Measurements from ENCODE around the gene KLF7. TPM values are rescaled to one million over a fixed set of nuclear protein-coding genes. Genes with fewer than 3 reads are reported as not detected.

KLF7 gene
- polyA plus RNA-seq, 1 donor from 2014 or later: 31.5 TPM

DNA sequence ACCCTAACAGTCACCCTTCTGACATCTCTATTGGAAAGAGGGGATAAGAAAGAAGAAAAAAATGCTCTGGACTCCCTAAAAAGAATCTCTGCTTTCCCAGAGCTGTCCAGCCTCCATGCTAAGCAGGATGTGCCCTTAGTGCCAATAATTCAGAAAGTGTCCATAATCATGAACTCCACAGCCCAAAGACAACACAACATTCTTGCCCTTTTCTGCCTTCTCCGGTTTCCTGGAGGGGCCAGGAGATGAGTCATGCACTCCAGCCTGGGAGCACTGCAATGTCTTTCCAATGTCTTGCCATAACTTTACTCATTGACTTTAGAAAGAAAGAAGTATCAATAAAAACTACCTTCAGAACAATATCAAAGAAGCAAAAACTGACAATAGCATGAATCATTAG is 44.0 kb downstream of the KLF7 start:
- peak overlapping the region; percentile 2 for H3K4me3 ChIP-seq (ENCODE audit: low read length)
- H3K36me3 ChIP-seq (ENCODE audit: insufficient read depth, low read length): peaks cover 25% of the 10 kb centered on the region
- no peaks in the 10 kb centered on the region for H3K27me3 ChIP-seq (ENCODE audit: insufficient read depth, low read depth, low read length)
- no peak overlapping the region for H3K9ac ChIP-seq (ENCODE audit: low read length)
- no peak overlapping the region for H3K27ac ChIP-seq (ENCODE audit: low read length)
- H3K9me3 ChIP-seq (ENCODE audit: low read length): no peaks in the 10 kb centered on the region
- no peaks in the 10 kb centered on the region for H3F3A ChIP-seq (ENCODE audit: insufficient read depth, low read length, poor library complexity, severe bottlenecking)
- H3K9me2 ChIP-seq (ENCODE audit: insufficient read depth, low read length): no peaks in the 10 kb centered on the region
- TF ChIP-seq MXI1 (conservative IDR thresholded peaks at IDR 0.05; ENCODE audit: poor library complexity, severe bottlenecking): no peak
- TF ChIP-seq, protein P1, sequence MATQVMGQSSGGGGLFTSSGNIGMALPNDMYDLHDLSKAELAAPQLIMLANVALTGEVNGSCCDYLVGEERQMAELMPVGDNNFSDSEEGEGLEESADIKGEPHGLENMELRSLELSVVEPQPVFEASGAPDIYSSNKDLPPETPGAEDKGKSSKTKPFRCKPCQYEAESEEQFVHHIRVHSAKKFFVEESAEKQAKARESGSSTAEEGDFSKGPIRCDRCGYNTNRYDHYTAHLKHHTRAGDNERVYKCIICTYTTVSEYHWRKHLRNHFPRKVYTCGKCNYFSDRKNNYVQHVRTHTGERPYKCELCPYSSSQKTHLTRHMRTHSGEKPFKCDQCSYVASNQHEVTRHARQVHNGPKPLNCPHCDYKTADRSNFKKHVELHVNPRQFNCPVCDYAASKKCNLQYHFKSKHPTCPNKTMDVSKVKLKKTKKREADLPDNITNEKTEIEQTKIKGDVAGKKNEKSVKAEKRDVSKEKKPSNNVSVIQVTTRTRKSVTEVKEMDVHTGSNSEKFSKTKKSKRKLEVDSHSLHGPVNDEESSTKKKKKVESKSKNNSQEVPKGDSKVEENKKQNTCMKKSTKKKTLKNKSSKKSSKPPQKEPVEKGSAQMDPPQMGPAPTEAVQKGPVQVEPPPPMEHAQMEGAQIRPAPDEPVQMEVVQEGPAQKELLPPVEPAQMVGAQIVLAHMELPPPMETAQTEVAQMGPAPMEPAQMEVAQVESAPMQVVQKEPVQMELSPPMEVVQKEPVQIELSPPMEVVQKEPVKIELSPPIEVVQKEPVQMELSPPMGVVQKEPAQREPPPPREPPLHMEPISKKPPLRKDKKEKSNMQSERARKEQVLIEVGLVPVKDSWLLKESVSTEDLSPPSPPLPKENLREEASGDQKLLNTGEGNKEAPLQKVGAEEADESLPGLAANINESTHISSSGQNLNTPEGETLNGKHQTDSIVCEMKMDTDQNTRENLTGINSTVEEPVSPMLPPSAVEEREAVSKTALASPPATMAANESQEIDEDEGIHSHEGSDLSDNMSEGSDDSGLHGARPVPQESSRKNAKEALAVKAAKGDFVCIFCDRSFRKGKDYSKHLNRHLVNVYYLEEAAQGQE (IDR thresholded peaks at IDR 0.05; ENCODE audit: borderline replicate concordance): no peak
- TF ChIP-seq, protein P2, sequence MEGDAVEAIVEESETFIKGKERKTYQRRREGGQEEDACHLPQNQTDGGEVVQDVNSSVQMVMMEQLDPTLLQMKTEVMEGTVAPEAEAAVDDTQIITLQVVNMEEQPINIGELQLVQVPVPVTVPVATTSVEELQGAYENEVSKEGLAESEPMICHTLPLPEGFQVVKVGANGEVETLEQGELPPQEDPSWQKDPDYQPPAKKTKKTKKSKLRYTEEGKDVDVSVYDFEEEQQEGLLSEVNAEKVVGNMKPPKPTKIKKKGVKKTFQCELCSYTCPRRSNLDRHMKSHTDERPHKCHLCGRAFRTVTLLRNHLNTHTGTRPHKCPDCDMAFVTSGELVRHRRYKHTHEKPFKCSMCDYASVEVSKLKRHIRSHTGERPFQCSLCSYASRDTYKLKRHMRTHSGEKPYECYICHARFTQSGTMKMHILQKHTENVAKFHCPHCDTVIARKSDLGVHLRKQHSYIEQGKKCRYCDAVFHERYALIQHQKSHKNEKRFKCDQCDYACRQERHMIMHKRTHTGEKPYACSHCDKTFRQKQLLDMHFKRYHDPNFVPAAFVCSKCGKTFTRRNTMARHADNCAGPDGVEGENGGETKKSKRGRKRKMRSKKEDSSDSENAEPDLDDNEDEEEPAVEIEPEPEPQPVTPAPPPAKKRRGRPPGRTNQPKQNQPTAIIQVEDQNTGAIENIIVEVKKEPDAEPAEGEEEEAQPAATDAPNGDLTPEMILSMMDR (IDR thresholded peaks at IDR 0.05; ENCODE audit: poor library complexity, severe bottlenecking): no peak
- TF ChIP-seq EZH2 (IDR thresholded peaks at IDR 0.05; ENCODE audit: borderline replicate concordance, insufficient read depth, low read length, poor library complexity, severe bottlenecking): no peak
- no peak for TF ChIP-seq TAF1 (IDR thresholded peaks at IDR 0.05; ENCODE audit: low read depth)
- no peak for TF ChIP-seq POLR2AphosphoS5 (IDR thresholded peaks at IDR 0.05)
- TF ChIP-seq RAD21 (conservative IDR thresholded peaks at IDR 0.05): no peak
- no peak for TF ChIP-seq SMC3 (conservative IDR thresholded peaks at IDR 0.05; ENCODE audit: poor library complexity)
- no peak for TF ChIP-seq EP300 (conservative IDR thresholded peaks at IDR 0.05; ENCODE audit: poor library complexity, severe bottlenecking)
- H3K79me2 ChIP-seq (replicated peaks; ENCODE audit: insufficient read depth, low read length): peaks cover 100% of the 10 kb centered on the region
- H4K20me1 ChIP-seq (ENCODE audit: insufficient read depth): peaks cover 66% of the 10 kb centered on the region
- H2AFZ ChIP-seq (ENCODE audit: low read depth, low read length): no peak overlapping the region
- no peak overlapping the region for H3K4me2 ChIP-seq (ENCODE audit: low read length)

DNA sequence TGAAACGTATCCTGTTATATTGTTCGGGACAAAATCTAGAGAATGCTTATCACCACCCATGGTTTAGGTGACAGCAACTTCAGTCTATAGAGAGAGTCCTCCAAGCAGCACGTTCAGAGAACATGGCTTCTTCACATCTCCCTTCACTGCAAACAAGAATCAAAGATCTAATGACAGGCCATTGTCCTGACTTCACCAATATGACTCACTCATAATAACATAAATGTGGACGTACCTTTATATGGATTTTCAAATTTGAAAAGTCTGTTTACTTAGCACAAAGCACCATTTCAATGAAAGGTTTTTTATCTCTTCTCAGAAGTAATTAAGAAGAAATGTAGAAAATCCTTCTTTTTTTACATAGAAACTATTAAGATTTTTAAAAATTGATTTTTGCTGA is 46.7 kb downstream of the KLF7 start:
- H3K4me3 ChIP-seq (ENCODE audit: low read length): no peak overlapping the region
- peaks cover 61% of the 10 kb centered on the region for H4K20me1 ChIP-seq (ENCODE audit: insufficient read depth)
- H3K27ac ChIP-seq (ENCODE audit: low read length): no peak overlapping the region
- H3K4me2 ChIP-seq (ENCODE audit: low read length): no peak overlapping the region
- H3K79me2 ChIP-seq (replicated peaks; ENCODE audit: insufficient read depth, low read length): peaks cover 100% of the 10 kb centered on the region
- no peaks in the 10 kb centered on the region for H3K9me2 ChIP-seq (ENCODE audit: insufficient read depth, low read length)
- H3F3A ChIP-seq (ENCODE audit: insufficient read depth, low read length, poor library complexity, severe bottlenecking): no peaks in the 10 kb centered on the region
- peaks cover 24% of the 10 kb centered on the region for H3K36me3 ChIP-seq (ENCODE audit: insufficient read depth, low read length)
- H3K27me3 ChIP-seq (ENCODE audit: insufficient read depth, low read depth, low read length): no peaks in the 10 kb centered on the region
- TF ChIP-seq, protein P1 (IDR thresholded peaks at IDR 0.05; ENCODE audit: borderline replicate concordance): no peak
- TF ChIP-seq SMC3 (conservative IDR thresholded peaks at IDR 0.05; ENCODE audit: poor library complexity) (no peak), MXI1 (conservative IDR thresholded peaks at IDR 0.05; ENCODE audit: poor library complexity, severe bottlenecking) (no peak)
- no peaks in the 10 kb centered on the region for H3K9me3 ChIP-seq (ENCODE audit: low read length)
- H3K9ac ChIP-seq (ENCODE audit: low read length): no peak overlapping the region
- H2AFZ ChIP-seq (ENCODE audit: low read depth, low read length): no peak overlapping the region
